KMS-11 (cell line): ENCODE data around the gene NDUFA7.

Experiments used
- H2AFZ ChIP-seq: fragments of 200-600 bp; sonication (generic); 2 replicates; pipeline ENCODE4 v1.6.1; 2016; ENCODE audit warnings: antibody characterized with exemption, mixed run types, low read depth
- H3K27ac ChIP-seq: fragments of 200-600 bp; sonication (generic); 2 replicates; pipeline ENCODE4 v1.6.1; 2016; ENCODE audit warnings: mild to moderate bottlenecking, mixed run types
- H3K27me3 ChIP-seq: fragments of 200-600 bp; sonication (generic); 2 replicates; pipeline ENCODE4 v1.6.1; 2017; ENCODE audit warnings: mild to moderate bottlenecking, low read depth, mixed run types, moderate library complexity; ENCODE audit not compliant: insufficient read depth
- H3K36me3 ChIP-seq: fragments of 200-600 bp; sonication (generic); 2 replicates; pipeline ENCODE4 v1.6.1; 2017; ENCODE audit warnings: mild to moderate bottlenecking, mixed run types; ENCODE audit not compliant: insufficient read depth
- H3K4me1 ChIP-seq: fragments of 200-600 bp; sonication (generic); 2 replicates; pipeline ENCODE4 v1.6.1; 2016; ENCODE audit warnings: mild to moderate bottlenecking, low read depth, mixed run types; ENCODE audit not compliant: poor library complexity, severe bottlenecking
- H3K4me2 ChIP-seq: fragments of 200-600 bp; sonication (generic); 2 replicates; pipeline ENCODE4 v1.7.0; 2016; ENCODE audit warnings: mild to moderate bottlenecking, mixed run types
- H3K4me3 ChIP-seq: fragments of 200-600 bp; sonication (generic); IDR thresholded peaks from 2 replicates; pipeline ENCODE4 v1.6.1; 2017; ENCODE audit warnings: low read depth, low read length, mixed read lengths; ENCODE audit not compliant: insufficient read depth
- H3K79me2 ChIP-seq: fragments of 200-600 bp; sonication (generic); 2 replicates; pipeline ENCODE4 v1.6.1; 2016; ENCODE audit warnings: low read depth, mixed run types; ENCODE audit not compliant: insufficient read depth
- H3K9ac ChIP-seq: fragments of 200-600 bp; sonication (generic); 2 replicates; pipeline ENCODE4 v1.6.1; 2016; ENCODE audit warnings: mild to moderate bottlenecking, mixed run types
- H4K20me1 ChIP-seq: fragments of 200-600 bp; sonication (generic); 2 replicates; pipeline ENCODE4 v1.6.1; 2016; ENCODE audit warnings: mild to moderate bottlenecking, mixed run types; ENCODE audit not compliant: insufficient read depth
- TF ChIP-seq, protein P1 (sequence below): fragments of 200-600 bp; sonication (generic); conservative IDR thresholded peaks from 2 replicates; pipeline ENCODE4 v1.6.1; 2017; ENCODE audit warnings: low read depth, mild to moderate bottlenecking, antibody characterized with exemption, low read length, moderate library complexity, mixed read lengths

The NDUFA7 gene

DNA sequence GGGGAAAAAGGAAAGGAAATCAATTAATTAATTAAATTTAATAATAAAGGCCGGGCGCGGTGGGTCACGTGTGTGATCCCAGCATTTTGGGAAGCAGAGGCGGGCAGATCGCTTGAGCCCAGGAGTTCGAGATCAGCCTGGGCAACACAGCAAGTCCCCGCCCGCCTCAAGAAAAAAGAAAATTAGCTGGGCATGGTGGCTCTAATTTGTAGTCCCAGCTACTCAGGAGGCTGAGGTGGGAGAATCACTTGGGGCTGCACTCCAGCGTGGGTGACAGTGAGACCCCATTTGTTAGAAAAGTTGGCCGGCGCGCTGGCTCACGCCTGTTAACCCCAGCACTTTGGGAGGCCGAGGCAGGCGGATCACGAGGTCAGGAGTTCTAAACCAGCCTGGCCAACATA, 12.3 kb downstream of the NDUFA7 start:
- peaks cover 15% of the 10 kb centered on the region for H3K4me1 ChIP-seq
- H3K79me2 ChIP-seq = peaks cover 40% of the 10 kb centered on the region
- H3K27me3 ChIP-seq = no peaks in the 10 kb centered on the region
- H3K9ac ChIP-seq = no peak overlapping the region; the same call in 1 of the 2 replicates
- no peaks in the 10 kb centered on the region for H4K20me1 ChIP-seq
- no peak overlapping the region for H2AFZ ChIP-seq
- TF ChIP-seq, protein P1, sequence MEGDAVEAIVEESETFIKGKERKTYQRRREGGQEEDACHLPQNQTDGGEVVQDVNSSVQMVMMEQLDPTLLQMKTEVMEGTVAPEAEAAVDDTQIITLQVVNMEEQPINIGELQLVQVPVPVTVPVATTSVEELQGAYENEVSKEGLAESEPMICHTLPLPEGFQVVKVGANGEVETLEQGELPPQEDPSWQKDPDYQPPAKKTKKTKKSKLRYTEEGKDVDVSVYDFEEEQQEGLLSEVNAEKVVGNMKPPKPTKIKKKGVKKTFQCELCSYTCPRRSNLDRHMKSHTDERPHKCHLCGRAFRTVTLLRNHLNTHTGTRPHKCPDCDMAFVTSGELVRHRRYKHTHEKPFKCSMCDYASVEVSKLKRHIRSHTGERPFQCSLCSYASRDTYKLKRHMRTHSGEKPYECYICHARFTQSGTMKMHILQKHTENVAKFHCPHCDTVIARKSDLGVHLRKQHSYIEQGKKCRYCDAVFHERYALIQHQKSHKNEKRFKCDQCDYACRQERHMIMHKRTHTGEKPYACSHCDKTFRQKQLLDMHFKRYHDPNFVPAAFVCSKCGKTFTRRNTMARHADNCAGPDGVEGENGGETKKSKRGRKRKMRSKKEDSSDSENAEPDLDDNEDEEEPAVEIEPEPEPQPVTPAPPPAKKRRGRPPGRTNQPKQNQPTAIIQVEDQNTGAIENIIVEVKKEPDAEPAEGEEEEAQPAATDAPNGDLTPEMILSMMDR = no peak
- no peak overlapping the region for H3K4me3 ChIP-seq
- no peaks in the 10 kb centered on the region for H3K36me3 ChIP-seq
- peak overlapping the region; percentile 74 for H3K4me2 ChIP-seq
- no peak overlapping the region for H3K27ac ChIP-seq

DNA sequence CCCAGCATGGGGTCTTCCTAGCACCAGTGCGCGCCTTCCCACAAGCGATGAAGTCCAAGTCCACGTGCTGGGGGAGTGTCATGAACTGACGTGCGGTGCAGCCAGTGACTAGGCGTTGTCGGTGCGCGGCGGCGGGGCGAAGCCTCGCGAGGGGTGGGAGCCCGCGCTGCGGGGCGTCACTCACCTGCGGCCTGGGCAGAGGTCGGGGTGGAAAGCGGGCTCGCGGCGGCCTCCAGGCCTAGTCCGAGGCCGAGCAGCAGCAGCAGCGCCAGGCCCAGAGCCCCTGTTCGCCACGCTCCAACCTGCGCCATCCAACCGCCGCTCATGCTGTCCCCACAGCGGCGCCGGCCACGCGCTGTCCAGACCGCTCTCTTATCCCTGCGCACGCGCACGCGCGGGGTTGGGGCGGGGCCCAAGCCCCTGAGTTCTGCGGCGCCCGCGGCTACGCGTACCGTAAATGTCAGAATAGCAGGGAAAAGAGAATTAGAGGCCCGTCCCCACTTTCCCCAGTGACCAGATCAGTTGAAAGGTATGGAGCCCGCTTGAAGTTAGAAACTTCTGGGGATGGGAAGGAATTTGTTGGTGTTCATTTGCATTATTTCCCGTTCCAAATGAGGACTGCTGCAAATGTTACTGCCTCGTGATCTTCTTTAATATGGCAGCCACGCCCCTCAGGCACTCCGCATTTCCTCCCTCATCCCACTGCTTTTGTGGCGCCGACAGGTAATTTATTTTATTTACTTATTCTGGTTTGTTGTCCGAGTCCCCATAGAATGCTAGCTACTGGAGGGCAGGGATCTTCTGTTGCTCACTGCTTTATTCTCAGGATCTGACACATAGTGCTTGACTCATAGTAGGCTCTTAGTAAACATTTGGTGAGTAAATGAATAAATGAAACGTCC, 13.0 kb downstream of the NDUFA7 start, which contains the start of gene CD320:
TSS of gene CD320 (minus strand) at position 394 of the 902 bp plus-strand sequence. CDS start at position 326, 68 bp downstream.
- Histone ChIP-seq H4K20me1 (no peaks in the 10 kb centered on the region), H3K27me3 (no peaks in the 10 kb centered on the region), H3K36me3 (no peaks in the 10 kb centered on the region), H3K79me2 (peaks cover 40% of the 10 kb centered on the region), H3K27ac (peak within 1 kb of the TSS; percentile 58), H3K4me1 (peaks cover 15% of the 10 kb centered on the region), H3K9ac (peak within 1 kb of the TSS; percentile 89), H3K4me3 (no peak within 1 kb of the TSS), H2AFZ (peak within 1 kb of the TSS; percentile 74), H3K4me2 (peak within 1 kb of the TSS; percentile 74)
- TF ChIP-seq, protein P1 = no peak

DNA sequence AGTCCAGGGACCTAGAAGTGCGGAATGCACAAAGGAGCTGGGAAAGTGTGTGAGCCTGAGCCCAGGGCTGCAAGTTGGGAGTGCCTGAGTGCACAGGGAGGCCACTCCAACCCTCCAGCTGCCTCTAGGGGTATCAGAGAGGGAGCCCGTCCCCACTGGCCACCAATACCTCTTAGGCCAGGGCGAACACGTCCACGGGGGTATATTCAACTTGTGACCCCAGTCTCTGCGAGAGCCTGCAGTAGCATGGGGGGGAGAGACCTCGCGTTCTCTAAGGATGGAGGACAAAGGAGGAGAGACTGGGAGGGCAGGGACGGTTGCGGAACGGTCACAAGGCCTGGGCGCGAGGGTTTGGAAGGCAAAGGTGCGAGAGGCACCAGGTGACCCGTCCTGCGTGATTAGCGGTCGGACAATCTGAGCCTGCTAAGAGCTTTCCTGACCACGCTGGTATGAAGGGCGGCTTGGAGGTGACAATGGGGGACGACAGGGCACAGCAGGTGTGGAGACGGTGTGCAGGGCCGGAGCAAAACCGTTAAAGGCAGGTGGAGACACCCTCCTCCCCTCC, 13.7 kb downstream of the NDUFA7 start:
- TF ChIP-seq, protein P1 = no peak
- Histone ChIP-seq H3K27me3 (no peaks in the 10 kb centered on the region), H3K4me1 (peaks cover 15% of the 10 kb centered on the region), H3K27ac (peak overlapping the region; percentile 58), H2AFZ (peak overlapping the region; percentile 74; the same call in 1 of the 2 replicates), H3K4me3 (no peak overlapping the region), H3K9ac (peak overlapping the region; percentile 89), H3K4me2 (peak overlapping the region; percentile 74), H3K36me3 (no peaks in the 10 kb centered on the region), H4K20me1 (no peaks in the 10 kb centered on the region), H3K79me2 (peaks cover 40% of the 10 kb centered on the region)

DNA sequence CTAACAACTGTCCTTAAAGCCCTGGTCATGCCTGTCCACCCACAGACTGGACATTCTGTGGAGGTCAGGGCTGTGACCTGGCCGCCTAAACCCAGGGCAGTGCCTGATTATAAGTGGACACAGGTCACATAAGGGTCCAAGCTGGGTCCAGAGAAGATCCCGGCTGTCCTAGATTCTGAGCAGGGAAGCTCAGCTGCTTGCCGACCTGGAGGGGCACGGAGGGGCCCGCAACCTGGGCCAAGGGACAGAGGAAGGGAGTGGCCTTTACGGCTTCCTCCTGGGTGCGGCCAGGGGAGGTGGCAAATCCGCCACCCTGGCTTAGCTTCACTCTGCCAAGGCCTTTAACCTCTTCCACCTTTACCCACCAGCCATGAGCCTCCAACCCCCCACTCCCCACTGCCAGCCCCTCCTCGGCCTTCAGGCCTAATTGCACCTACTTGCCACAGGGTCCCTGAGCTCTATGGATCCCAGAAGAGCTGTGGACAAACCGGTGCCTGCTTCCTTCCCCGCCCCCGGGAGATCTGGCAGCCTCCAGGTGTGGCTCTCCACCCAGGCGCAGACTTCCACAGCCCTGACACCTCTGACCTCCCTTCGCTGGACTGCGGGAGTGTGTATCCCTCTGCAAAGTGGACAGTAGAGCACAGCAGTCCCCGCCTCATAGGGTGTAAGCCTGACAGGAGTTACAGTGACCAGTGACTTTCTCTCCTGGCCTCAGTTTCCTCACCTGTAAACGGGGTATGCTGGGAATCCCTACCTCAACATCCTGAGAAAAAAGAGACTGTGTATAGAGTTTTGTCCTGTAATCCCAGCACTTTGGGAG, 14.7 kb downstream of the NDUFA7 start:
- Histone ChIP-seq H3K27me3 (no peaks in the 10 kb centered on the region), H3K27ac (no peak overlapping the region), H3K79me2 (peaks cover 40% of the 10 kb centered on the region), H3K36me3 (no peaks in the 10 kb centered on the region), H2AFZ (no peak overlapping the region), H3K9ac (peak overlapping the region; percentile 89; the same call in 1 of the 2 replicates), H4K20me1 (no peaks in the 10 kb centered on the region), H3K4me2 (peak overlapping the region; percentile 74), H3K4me3 (no peak overlapping the region), H3K4me1 (peaks cover 15% of the 10 kb centered on the region)
- TF ChIP-seq, protein P1 = no peak
